Esophagus squamous epithelium (tissue), 5 donors: ENCODE measurements around the gene SH2D1B. TPM values are rescaled to one million over a fixed set of nuclear protein-coding genes. Genes with fewer than 3 reads are reported as not detected.

Experiments
- DNase-seq: peaks from one replicate; lab custom pipeline; 2025; lab: John Stamatoyannopoulos, UW
- H3K27ac ChIP-seq, 4 donors: fragments of 200-600 bp; sonication (generic); one replicate each; pipeline ENCODE4 v1.5.1; 2016 to 2019; ENCODE audit warnings: mild to moderate bottlenecking in 1 of 4
- H3K27me3 ChIP-seq, 4 donors: fragments of 200-600 bp; sonication (generic); 1 replicate in 3 of 4; 2 replicates in 1 of 4; pipeline versions ENCODE4 v1.5.1 to v1.6.0; 2017 to 2021; ENCODE audit warnings: antibody characterized with exemption in 1 of 4
- H3K36me3 ChIP-seq, 3 donors: fragments of 200-600 bp; sonication (generic); one replicate each; pipeline ENCODE4 v1.5.1; 2016 to 2019
- H3K4me1 ChIP-seq, 3 donors: fragments of 200-600 bp; sonication (generic); one replicate each; pipeline ENCODE4 v1.5.1; 2017 to 2019
- H3K4me3 ChIP-seq, 4 donors: fragments of 200-600 bp; sonication (generic); 1 replicate in 3 of 4; 2 replicates in 1 of 4; pipeline ENCODE4 v1.5.1; 2016 to 2019; ENCODE audit warnings: mild to moderate bottlenecking in 2 of 4, moderate library complexity in 1 of 4
- H3K9me3 ChIP-seq, 3 donors: fragments of 200-600 bp; sonication (generic); one replicate each; pipeline ENCODE4 v1.5.1; 2016 to 2019
- POLR2A ChIP-seq, 4 donors: fragments of 450-650 bp; IDR thresholded peaks; one replicate each; pipeline ENCODE4 v1.6.1; 2017; ENCODE audit warnings: antibody characterized with exemption in 4 of 4, mild to moderate bottlenecking in 4 of 4, moderate library complexity in 3 of 4
- WGBS, 2 donors: methylation state at CpG; one replicate each; pipeline ENCODE4 v1.1.5; 2018; 5-methylcytosine and 5-hydroxymethylcytosine counted together
- intact Hi-C: fragments of 100-400 bp; cut with DNase I; formaldehyde crosslinking; loops from one replicate; pipeline ENCODE4 v1.15.0; 2022
- total RNA-seq, 4 donors: library from RNA; depleted of rRNA; stranded (reverse); fragments of >200 nt; gene quantifications; one replicate each; pipeline ENCODE4 v1.1.0, GENCODE V29; 2016
- TF ChIP-seq, protein P1 (sequence below), 6 experiments: fragments of 450-650 bp in 4 of 6; fragments of 200-600 bp in 2 of 6; sonication (generic) in 2 of 6; IDR thresholded peaks; one replicate each; pipeline ENCODE4 v1.5.1; 2016 to 2019; ENCODE audit warnings: antibody characterized with exemption in 6 of 6, mild to moderate bottlenecking in 4 of 6, moderate library complexity in 4 of 6
- donor health status: DM: yes; HTN: yes; CAD: no.

SH2D1B gene
- total RNA-seq, 4 donors from 2014 or later, result 0.57 to 2.7 (median 0.78) TPM

DNA sequence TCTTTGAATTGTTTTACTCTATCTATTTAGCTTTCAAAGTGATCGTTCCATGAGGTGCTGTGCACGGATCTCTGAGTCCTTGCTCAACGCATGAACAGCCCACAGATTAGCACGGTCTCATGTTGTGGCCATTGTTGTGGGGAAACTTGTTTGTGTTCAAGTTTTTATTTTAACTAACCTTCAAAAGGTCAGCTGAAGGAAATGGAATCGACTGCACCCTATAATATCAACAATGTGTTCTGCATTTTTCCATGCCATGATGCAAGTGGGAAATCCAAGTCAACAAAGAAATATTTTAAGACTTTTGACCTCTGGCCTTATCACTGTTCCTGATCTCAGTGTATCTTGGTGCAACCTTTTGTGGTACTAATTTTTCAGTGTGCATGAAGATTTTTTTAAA lies 6.1 kb downstream of the SH2D1B start:
- H3K27ac ChIP-seq, result no peak overlapping the region
- H3K27me3 ChIP-seq, result peaks cover 0 to 12% (median 0%) of the 10 kb centered on the region in 4 donors
- DNase-seq, result no peak
- no peaks in the 10 kb centered on the region for H3K36me3 ChIP-seq
- H3K4me1 ChIP-seq, result no peaks in the 10 kb centered on the region
- WGBS, 2 donors, result 47 to 66% methylated on average over 5 of the region's 5 CpGs
- no peak overlapping the region for H3K4me3 ChIP-seq
- no peaks in the 10 kb centered on the region for H3K9me3 ChIP-seq
- TF ChIP-seq, protein P1, sequence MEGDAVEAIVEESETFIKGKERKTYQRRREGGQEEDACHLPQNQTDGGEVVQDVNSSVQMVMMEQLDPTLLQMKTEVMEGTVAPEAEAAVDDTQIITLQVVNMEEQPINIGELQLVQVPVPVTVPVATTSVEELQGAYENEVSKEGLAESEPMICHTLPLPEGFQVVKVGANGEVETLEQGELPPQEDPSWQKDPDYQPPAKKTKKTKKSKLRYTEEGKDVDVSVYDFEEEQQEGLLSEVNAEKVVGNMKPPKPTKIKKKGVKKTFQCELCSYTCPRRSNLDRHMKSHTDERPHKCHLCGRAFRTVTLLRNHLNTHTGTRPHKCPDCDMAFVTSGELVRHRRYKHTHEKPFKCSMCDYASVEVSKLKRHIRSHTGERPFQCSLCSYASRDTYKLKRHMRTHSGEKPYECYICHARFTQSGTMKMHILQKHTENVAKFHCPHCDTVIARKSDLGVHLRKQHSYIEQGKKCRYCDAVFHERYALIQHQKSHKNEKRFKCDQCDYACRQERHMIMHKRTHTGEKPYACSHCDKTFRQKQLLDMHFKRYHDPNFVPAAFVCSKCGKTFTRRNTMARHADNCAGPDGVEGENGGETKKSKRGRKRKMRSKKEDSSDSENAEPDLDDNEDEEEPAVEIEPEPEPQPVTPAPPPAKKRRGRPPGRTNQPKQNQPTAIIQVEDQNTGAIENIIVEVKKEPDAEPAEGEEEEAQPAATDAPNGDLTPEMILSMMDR (IDR thresholded peaks at IDR 0.05), result no peak
- no peak for TF ChIP-seq POLR2A (IDR thresholded peaks at IDR 0.05)
- intact Hi-C loops, result no loop called here

DNA sequence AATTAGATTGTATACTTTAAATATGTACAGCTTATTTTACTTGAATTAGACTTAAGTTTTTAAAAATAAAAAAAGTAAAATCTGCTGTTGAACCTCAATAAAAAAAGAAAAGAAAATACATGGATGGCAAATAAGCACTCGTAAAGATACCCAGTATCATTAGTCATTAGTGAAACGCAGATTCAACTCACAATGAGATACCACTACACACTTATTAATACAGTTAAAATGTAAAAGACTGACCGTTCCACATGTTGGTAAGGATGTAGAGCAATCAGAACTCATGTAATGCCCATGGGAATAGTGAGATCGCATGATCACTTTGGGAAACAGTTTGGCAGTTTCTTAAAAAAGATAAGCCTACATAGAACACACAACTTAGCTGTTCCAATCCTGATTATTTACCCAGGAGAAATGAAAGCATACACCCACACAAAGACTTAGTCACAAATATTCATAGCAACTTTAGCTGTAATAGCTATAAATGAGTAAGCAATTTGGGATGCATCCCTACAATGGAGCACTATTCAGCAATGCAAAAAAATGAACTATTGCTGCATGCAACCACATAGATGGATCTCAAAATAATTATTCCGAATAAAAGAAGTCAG lies 7.3 kb downstream of the SH2D1B start:
- intact Hi-C loops, result no loop called here
- WGBS, 2 donors, result 51 to 57% methylated on average over 5 of the region's 5 CpGs
- peaks cover 0 to 12% (median 0%) of the 10 kb centered on the region in 4 donors for H3K27me3 ChIP-seq
- DNase-seq, result no peak
- TF ChIP-seq, protein P1 (IDR thresholded peaks at IDR 0.05), result no peak
- H3K36me3 ChIP-seq, result no peaks in the 10 kb centered on the region
- H3K4me1 ChIP-seq, result no peaks in the 10 kb centered on the region
- H3K9me3 ChIP-seq, result no peaks in the 10 kb centered on the region
- no peak overlapping the region for H3K27ac ChIP-seq
- H3K4me3 ChIP-seq, result no peak overlapping the region

DNA sequence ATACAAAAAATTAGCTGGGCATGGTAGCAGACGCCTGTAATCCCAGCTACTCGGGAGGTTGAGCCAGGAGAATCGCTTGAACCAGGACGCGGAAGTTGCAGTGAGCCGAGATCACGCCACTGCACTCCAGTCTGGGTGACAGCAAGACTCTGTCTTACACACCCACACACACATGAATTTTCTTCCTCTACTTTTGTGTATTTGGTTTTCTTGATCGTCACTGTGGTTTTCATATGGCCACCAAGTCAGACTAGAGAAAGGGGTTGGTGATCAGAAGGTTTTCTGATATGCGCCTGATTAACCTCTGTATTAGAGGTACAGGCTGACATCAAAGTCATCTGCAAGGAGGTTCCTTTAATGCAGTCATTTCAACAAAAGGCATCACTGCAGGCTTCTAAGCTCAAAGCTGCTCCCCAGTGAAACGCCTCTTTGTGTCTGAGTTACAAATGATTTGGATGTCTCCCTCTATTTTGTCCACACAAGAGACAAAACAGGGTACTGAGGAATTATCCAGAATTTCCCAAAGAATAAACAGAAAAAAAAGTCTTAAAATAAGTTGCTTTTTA lies 11.1 kb downstream of the SH2D1B start:
- intact Hi-C loops, result no loop called here
- 84 to 91% methylated on average over 8 to 10 of the region's 10 CpGs for WGBS, 2 donors
- Histone ChIP-seq H3K9me3 (no peaks in the 10 kb centered on the region), H3K27ac (no peak overlapping the region), H3K27me3 (peaks cover 0 to 30% (median 0%) of the 10 kb centered on the region in 4 donors), H3K4me1 (no peaks in the 10 kb centered on the region), H3K4me3 (no peak overlapping the region), H3K36me3 (no peaks in the 10 kb centered on the region)
- no peak for TF ChIP-seq POLR2A (IDR thresholded peaks at IDR 0.05)
- TF ChIP-seq, protein P1 (IDR thresholded peaks at IDR 0.05), result no peak
- DNase-seq, result no peak

DNA sequence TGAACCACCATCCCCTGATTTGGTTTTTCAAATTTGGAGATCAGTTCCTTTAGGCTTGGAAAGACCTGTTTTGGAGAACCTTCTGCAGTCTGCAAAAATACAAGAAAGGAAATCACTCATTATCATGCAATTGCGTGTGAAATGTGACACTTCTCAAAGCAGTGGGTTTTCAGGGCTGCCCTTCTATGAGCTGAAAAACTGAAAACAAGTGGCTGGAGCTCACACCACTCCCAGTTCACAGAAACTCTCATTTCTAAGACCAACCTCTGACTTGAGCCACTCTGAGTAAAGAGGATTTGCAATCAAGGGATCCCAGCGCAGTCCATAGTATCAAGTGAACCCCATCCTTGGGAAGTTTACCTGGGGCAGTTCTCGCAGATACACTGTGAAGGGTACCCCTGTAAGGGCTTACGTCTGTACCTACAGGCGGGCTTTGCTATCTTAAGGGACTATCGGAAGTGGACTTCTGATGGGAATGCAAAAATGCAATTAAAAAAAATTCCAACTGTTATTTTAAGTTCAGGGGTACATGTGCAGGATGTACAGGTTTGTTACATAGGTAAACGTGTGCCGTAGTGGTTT lies 12.8 kb downstream of the SH2D1B start:
- Histone ChIP-seq H3K9me3 (no peaks in the 10 kb centered on the region), H3K27ac (no peak overlapping the region), H3K36me3 (no peaks in the 10 kb centered on the region), H3K4me3 (no peak overlapping the region), H3K4me1 (no peaks in the 10 kb centered on the region), H3K27me3 (peaks cover 0 to 36% (median 0%) of the 10 kb centered on the region in 4 donors)
- no peak for DNase-seq
- TF ChIP-seq, protein P1 (IDR thresholded peaks at IDR 0.05), result no peak
- TF ChIP-seq POLR2A (IDR thresholded peaks at IDR 0.05), result no peak
- WGBS, 2 donors, result 78 to 80% methylated on average over 8 of the region's 8 CpGs
- intact Hi-C loops, result no loop called here

DNA sequence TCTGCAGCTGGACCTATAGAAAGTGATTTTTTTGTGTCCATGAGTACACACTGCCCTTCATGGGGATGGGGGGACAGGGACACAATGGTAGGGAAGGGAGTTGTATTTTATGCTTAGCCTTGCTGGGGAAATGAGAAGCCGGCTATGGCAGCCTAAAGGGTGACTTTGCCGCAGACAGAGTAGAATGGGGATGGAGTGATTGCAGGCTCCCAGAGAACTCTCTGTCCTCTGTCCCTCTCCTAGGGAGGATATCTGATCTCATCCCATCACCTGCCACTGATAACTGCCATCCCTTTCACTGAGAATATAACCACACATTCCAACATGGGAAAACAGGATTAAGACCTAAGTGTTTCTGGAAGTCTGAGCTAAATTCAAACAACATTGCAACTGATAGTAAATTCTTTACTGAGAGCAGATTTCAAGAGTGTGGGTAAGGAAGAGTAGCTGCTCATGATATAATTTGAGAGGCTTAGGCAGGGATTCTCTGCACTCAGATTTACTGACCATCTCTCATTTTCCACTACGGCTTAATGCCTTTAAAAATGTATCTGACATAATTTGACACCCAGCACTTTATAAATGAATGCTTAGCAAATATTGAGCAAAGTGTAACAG lies 13.9 kb downstream of the SH2D1B start:
- WGBS, 2 donors, result 41 to 67% methylated on average over 2 to 3 of the region's 3 CpGs
- no peak for TF ChIP-seq POLR2A (IDR thresholded peaks at IDR 0.05)
- TF ChIP-seq, protein P1 (IDR thresholded peaks at IDR 0.05), result no peak
- Histone ChIP-seq H3K9me3 (no peaks in the 10 kb centered on the region), H3K36me3 (no peaks in the 10 kb centered on the region), H3K4me1 (no peaks in the 10 kb centered on the region), H3K27ac (no peak overlapping the region), H3K27me3 (peaks cover 0 to 36% (median 0%) of the 10 kb centered on the region in 4 donors), H3K4me3 (no peak overlapping the region)
- no peak for DNase-seq
- intact Hi-C loops, result no loop called here
